Natural killer cell (primary cell): ENCODE results near the gene GALNT13. TPM values are rescaled to one million over a fixed set of nuclear protein-coding genes. Genes with fewer than 3 reads are reported as not detected.

Experiments
- ATAC-seq, 3 donors: fragments of 150-1000 bp in 2 of 3; fragments of 200-7000 bp in 1 of 3; cut with Tn5 transposase; 1 replicate in 1 of 3; 2 replicates in 2 of 3; pipeline ENCODE4 v1.10.0; 2021; ENCODE audit warnings: mild to moderate bottlenecking in 2 of 3, moderate library complexity in 2 of 3
- DNase-seq, 2 donors: peaks; one replicate each; pipeline versions ENCODE4 v3.0.0 to v3.0.0-alpha.2; 2013 to 2021; ENCODE audit warnings: mixed read lengths in 1 of 2
- H3K27ac ChIP-seq: one replicate; pipeline ENCODE4 v1.5.1; 2013; ENCODE audit warnings: mild to moderate bottlenecking, low read length
- H3K27me3 ChIP-seq: one replicate; pipeline ENCODE4 v1.6.1; 2013; ENCODE audit warnings: low read length; ENCODE audit not compliant: control insufficient read depth, insufficient read depth
- H3K36me3 ChIP-seq: one replicate; pipeline ENCODE4 v1.6.1; 2013; ENCODE audit warnings: low read length; ENCODE audit not compliant: control insufficient read depth, insufficient read depth
- H3K4me1 ChIP-seq: one replicate; pipeline ENCODE4 v1.6.1; 2013; ENCODE audit warnings: low read length; ENCODE audit not compliant: control insufficient read depth, insufficient read depth
- H3K4me3 ChIP-seq: one replicate; pipeline ENCODE4 v1.5.1; 2013; ENCODE audit warnings: low read length
- H3K9me3 ChIP-seq: one replicate; pipeline ENCODE4 v1.6.1; 2013; ENCODE audit warnings: low read length; ENCODE audit not compliant: control insufficient read depth, insufficient read depth
- H3K27ac Mint-ChIP-seq, 2 donors: one replicate each; pipeline ENCODE4 v1.8.0; 2022; ENCODE audit warnings: mild to moderate bottlenecking in 2 of 2, mixed read lengths in 2 of 2, moderate library complexity in 1 of 2
- H3K27me3 Mint-ChIP-seq, 2 donors: one replicate each; pipeline ENCODE4 v1.8.0; 2022; ENCODE audit warnings: low read depth in 2 of 2, mixed read lengths in 2 of 2
- H3K36me3 Mint-ChIP-seq: one replicate; pipeline ENCODE4 v1.8.0; 2022; ENCODE audit warnings: mixed read lengths
- H3K4me1 Mint-ChIP-seq, 2 donors: one replicate each; pipeline ENCODE4 v1.8.0; 2022; ENCODE audit warnings: mixed read lengths in 2 of 2
- H3K4me3 Mint-ChIP-seq: one replicate; pipeline ENCODE4 v1.8.0; 2022; ENCODE audit warnings: mild to moderate bottlenecking, moderate library complexity, mixed read lengths
- H3K9me3 Mint-ChIP-seq, 2 donors: one replicate each; pipeline ENCODE4 v1.8.0; 2022; ENCODE audit warnings: mixed read lengths in 2 of 2
- CTCF ChIP-seq: fragments of 200-600 bp; IDR thresholded peaks from one replicate; pipeline ENCODE4 v1.8.0; 2022; ENCODE audit warnings: antibody characterized with exemption
- WGBS: methylation state at CpG from one replicate; pipeline ENCODE4 v1.1.7; 2013; ENCODE audit warnings: missing lambda C conversion rate; ENCODE audit not compliant: insufficient coverage; 5-methylcytosine and 5-hydroxymethylcytosine counted together
- intact Hi-C: fragments of 100-400 bp; cut with micrococcal nuclease; formaldehyde crosslinking; loops from one replicate; pipeline ENCODE4 v1.14.2; 2022
- total RNA-seq, 4 donors: library from RNA; stranded (reverse); fragments of 120-200 nt in 1 of 4; gene quantifications; one replicate each; pipeline versions ENCODE4 v1.2.3 to v1.2.4, GENCODE V29; 2013 to 2022

The GALNT13 gene
- total RNA-seq, 3 donors from 2014 or later (not counting 1 experiment from before 2014, with no cell fraction given), result not detected

GRCh38 chr2:154484338-154485099 is 612.8 kb downstream of the GALNT13 start:
- Mint-ChIP-seq H3K36me3 (no peaks in the 10 kb centered on the region), H3K27ac (no peak overlapping the region), H3K4me1 (no peaks in the 10 kb centered on the region), H3K27me3 (no peaks in the 10 kb centered on the region), H3K4me3 (no peak overlapping the region), H3K9me3 (peaks cover 4 to 9% of the 10 kb centered on the region in 2 donors)
- H3K36me3 ChIP-seq, result no peaks in the 10 kb centered on the region
- no peak overlapping the region for H3K27ac ChIP-seq
- ATAC-seq (no peak), DNase-seq (no peak)
- intact Hi-C loops, result no loop called here
- no peak for TF ChIP-seq CTCF
- WGBS, result 84% methylated on average over 4 of the region's 4 CpGs
- H3K4me1 ChIP-seq, result no peaks in the 10 kb centered on the region
- no peaks in the 10 kb centered on the region for H3K9me3 ChIP-seq
- no peak overlapping the region for H3K4me3 ChIP-seq
- H3K27me3 ChIP-seq, result no peaks in the 10 kb centered on the region

DNA sequence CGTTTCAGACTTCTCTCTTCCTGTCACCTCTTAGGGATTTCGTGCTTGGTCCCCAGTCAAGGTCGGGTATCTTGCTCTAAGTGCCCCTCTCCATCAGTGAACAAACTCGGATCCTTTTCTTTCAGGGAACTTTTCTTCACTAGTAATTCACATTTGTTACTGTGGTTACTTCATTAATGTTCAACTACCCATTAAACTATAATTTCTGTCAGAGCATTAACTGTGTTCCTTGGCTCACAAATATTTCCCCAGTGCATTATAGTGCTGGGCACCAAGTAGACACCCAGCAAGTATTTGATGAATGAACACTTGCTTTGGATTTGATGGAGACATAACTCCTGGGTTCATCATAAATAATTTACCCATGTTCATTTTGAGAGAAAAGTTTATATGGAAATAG is 617.1 kb downstream of the GALNT13 start:
- WGBS, result 82% methylated on average over 4 of the region's 4 CpGs
- H3K4me1 ChIP-seq, result no peaks in the 10 kb centered on the region
- ATAC-seq (no peak), DNase-seq (no peak)
- TF ChIP-seq CTCF, result no peak
- Mint-ChIP-seq H3K27me3 (no peaks in the 10 kb centered on the region), H3K36me3 (no peaks in the 10 kb centered on the region), H3K4me1 (no peaks in the 10 kb centered on the region), H3K4me3 (no peak overlapping the region), H3K27ac (no peak overlapping the region), H3K9me3 (peaks cover 7 to 22% of the 10 kb centered on the region in 2 donors)
- H3K27ac ChIP-seq, result no peak overlapping the region
- no peaks in the 10 kb centered on the region for H3K9me3 ChIP-seq
- H3K27me3 ChIP-seq, result no peaks in the 10 kb centered on the region
- H3K36me3 ChIP-seq, result no peaks in the 10 kb centered on the region
- intact Hi-C loops, result no loop called here
- H3K4me3 ChIP-seq, result no peak overlapping the region

DNA sequence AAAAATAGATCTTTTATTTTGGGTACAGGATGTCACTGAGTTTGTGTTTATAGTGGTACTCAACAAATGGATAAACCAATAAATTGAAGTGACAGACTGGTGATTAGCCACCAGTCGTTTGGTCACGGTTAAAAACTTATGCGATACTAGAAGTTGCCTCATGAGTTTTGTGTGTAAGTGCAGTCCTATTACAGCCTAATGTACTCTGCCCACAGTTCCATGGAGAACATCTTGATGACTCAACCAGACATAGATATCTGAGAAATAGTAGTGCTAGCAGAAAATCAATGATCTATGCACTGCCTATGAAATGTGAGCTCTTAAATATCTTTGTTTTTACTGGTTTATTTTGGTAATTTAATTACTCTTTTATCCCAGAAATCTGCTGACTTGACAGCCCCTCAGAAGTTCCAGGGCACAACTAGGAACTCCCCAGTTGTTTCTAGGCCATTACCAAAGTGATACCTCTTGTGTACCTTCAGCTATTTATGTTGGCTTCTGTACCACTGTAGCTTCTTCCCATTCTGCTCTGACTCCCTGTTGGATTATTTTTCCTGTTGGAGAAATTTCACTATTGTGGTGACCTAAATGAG is 617.6 kb downstream of the GALNT13 start:
- DNase-seq (no peak), ATAC-seq (no peak)
- H3K4me1 ChIP-seq, result no peaks in the 10 kb centered on the region
- intact Hi-C loops, result no loop called here
- H3K9me3 ChIP-seq, result no peaks in the 10 kb centered on the region
- no peak overlapping the region for H3K4me3 ChIP-seq
- H3K27ac Mint-ChIP-seq, result no peak overlapping the region
- no peak for TF ChIP-seq CTCF
- H3K27ac ChIP-seq, result no peak overlapping the region
- no peak overlapping the region for H3K4me3 Mint-ChIP-seq
- H3K36me3 Mint-ChIP-seq, result no peaks in the 10 kb centered on the region
- no peaks in the 10 kb centered on the region for H3K4me1 Mint-ChIP-seq
- H3K27me3 Mint-ChIP-seq, result no peaks in the 10 kb centered on the region
- H3K9me3 Mint-ChIP-seq, result peaks cover 7 to 24% of the 10 kb centered on the region in 2 donors
- H3K36me3 ChIP-seq, result no peaks in the 10 kb centered on the region
- WGBS, result 96% methylated on average over 3 of the region's 3 CpGs
- H3K27me3 ChIP-seq, result no peaks in the 10 kb centered on the region
